Left ventricle myocardium superior (tissue), 1 donor: ENCODE results near the gene FOXL2NB. TPM values are rescaled to one million over a fixed set of nuclear protein-coding genes. Genes with fewer than 3 reads are reported as not detected.

Experiments used
- ATAC-seq: fragments of 200-7000 bp; cut with Tn5 transposase; one replicate; pipeline ENCODE4 v1.9.1; 2020; ENCODE audit warnings: mild to moderate bottlenecking, moderate library complexity
- DNase-seq: peaks from one replicate; pipeline ENCODE4 v3.0.0-alpha.2; 2020
- intact Hi-C: fragments of 100-400 bp; cut with micrococcal nuclease; formaldehyde crosslinking; loops from one replicate; pipeline ENCODE4 v1.11.0; 2022
- total RNA-seq: library from RNA; stranded (reverse); fragmentation: NEBNext Ultra II Directional; extraction: Animal tissue kit (Norgen Biotek cat#: 25700); gene quantifications from one replicate; pipeline ENCODE4 v1.2.1, GENCODE V29; 2021
- donor health status: DM: no; HTN: yes; CAD: no; lungs with severe emphysema.

The FOXL2NB gene
- total RNA-seq, 1 donor from 2014 or later, result not detected

GRCh38 chr3:138972941-138973340, 25.9 kb downstream of the FOXL2NB start:
- intact Hi-C loops, result no loop called here
- no peak for DNase-seq
- ATAC-seq, result no peak

GRCh38 chr3:138974462-138974861, 27.4 kb downstream of the FOXL2NB start:
- DNase-seq, result no peak
- no peak for ATAC-seq
- intact Hi-C loops, result no loop called here

GRCh38 chr3:138975351-138975750, 28.3 kb downstream of the FOXL2NB start:
- intact Hi-C loops, result no loop called here
- DNase-seq, result no peak
- no peak for ATAC-seq

- ATAC-seq (no peak), DNase-seq (no peak)
- intact Hi-C loops, result no loop called here
These were observed 29.0 kb downstream of the FOXL2NB start for GRCh38 chr3:138976047-138976446.

GRCh38 chr3:138984816-138985215, 37.8 kb downstream of the FOXL2NB start:
- no peak for DNase-seq
- intact Hi-C loops, result no loop called here
- ATAC-seq, result no peak

GRCh38 chr3:138985932-138986331, 38.9 kb downstream of the FOXL2NB start:
- intact Hi-C loops, result no loop called here
- ATAC-seq, result no peak
- no peak for DNase-seq

- intact Hi-C loops, result no loop called here
- no peak for DNase-seq
- no peak for ATAC-seq
These were observed 40.2 kb downstream of the FOXL2NB start for GRCh38 chr3:138987181-138987580.

- no peak for DNase-seq
- intact Hi-C loops, result no loop called here
- no peak for ATAC-seq
These were observed 48.7 kb downstream of the FOXL2NB start for GRCh38 chr3:138995706-138996105.

Other genes with a start within 250 kb of the FOXL2NB start
- 33.3 TPM for gene PIK3CB, start 112.3 kb upstream of the FOXL2NB start, total RNA-seq
- not detected for gene FOXL2, start 80 bp upstream of the FOXL2NB start, total RNA-seq
- not detected for gene PRR23A, start 59.1 kb downstream of the FOXL2NB start, total RNA-seq
- not detected for gene PRR23B, start 73.7 kb downstream of the FOXL2NB start, total RNA-seq
- not detected for gene PRR23C, start 97.7 kb downstream of the FOXL2NB start, total RNA-seq